Lower leg skin (tissue), 3 donors: Measurements from ENCODE around the gene EMSY.

Experiments used
- POLR2A ChIP-seq, 2 donors: fragments of 450-650 bp; IDR thresholded peaks; one replicate each; pipeline ENCODE4 v1.6.1; 2016 to 2017; ENCODE audit warnings: antibody characterized with exemption in 2 of 2, mild to moderate bottlenecking in 1 of 2, moderate library complexity in 1 of 2
- TF ChIP-seq, protein P1 (sequence below), 3 donors: fragments of 450-650 bp; IDR thresholded peaks; one replicate each; pipeline ENCODE4 v1.5.1; 2016; ENCODE audit warnings: antibody characterized with exemption in 3 of 3, mild to moderate bottlenecking in 3 of 3, moderate library complexity in 2 of 3

DNA sequence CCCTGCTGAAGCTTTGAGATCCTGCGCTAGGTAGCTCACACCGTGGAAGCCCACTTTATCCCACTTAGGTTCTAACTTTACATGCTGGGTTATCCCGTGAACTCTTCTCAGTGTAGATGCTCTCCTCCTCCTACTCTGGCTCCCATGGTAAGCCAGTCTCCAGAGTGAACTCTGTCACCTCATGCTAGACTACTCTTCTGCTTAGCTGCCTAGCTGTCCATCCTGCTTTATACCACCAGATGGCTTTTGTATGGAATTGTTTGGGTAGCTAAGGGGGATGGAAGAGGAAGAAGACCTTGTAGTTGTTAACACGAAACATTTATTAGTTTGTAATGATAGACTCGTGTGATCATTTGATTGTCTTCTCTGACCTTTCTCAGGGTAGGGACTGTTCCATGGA lies 46.8 kb downstream of the EMSY start:
- TF ChIP-seq, protein P1, sequence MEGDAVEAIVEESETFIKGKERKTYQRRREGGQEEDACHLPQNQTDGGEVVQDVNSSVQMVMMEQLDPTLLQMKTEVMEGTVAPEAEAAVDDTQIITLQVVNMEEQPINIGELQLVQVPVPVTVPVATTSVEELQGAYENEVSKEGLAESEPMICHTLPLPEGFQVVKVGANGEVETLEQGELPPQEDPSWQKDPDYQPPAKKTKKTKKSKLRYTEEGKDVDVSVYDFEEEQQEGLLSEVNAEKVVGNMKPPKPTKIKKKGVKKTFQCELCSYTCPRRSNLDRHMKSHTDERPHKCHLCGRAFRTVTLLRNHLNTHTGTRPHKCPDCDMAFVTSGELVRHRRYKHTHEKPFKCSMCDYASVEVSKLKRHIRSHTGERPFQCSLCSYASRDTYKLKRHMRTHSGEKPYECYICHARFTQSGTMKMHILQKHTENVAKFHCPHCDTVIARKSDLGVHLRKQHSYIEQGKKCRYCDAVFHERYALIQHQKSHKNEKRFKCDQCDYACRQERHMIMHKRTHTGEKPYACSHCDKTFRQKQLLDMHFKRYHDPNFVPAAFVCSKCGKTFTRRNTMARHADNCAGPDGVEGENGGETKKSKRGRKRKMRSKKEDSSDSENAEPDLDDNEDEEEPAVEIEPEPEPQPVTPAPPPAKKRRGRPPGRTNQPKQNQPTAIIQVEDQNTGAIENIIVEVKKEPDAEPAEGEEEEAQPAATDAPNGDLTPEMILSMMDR (IDR thresholded peaks at IDR 0.05), result no peak
- TF ChIP-seq POLR2A (IDR thresholded peaks at IDR 0.05), result no peak
